CD4-positive, alpha-beta T cell treated with Interferon gamma for 1 hour (primary cell): ENCODE measurements around the gene CDPF1.
"Not testable (repeated sequence)": the region's sequence is repeated elsewhere in the genome, so short reads cannot be mapped to it uniquely, and the experiment has no call there.

ENCODE experiments used
- DNase-seq: peaks from one replicate; pipeline ENCODE4 v3.0.0-alpha.2; 2020

Gene CDPF1

DNA sequence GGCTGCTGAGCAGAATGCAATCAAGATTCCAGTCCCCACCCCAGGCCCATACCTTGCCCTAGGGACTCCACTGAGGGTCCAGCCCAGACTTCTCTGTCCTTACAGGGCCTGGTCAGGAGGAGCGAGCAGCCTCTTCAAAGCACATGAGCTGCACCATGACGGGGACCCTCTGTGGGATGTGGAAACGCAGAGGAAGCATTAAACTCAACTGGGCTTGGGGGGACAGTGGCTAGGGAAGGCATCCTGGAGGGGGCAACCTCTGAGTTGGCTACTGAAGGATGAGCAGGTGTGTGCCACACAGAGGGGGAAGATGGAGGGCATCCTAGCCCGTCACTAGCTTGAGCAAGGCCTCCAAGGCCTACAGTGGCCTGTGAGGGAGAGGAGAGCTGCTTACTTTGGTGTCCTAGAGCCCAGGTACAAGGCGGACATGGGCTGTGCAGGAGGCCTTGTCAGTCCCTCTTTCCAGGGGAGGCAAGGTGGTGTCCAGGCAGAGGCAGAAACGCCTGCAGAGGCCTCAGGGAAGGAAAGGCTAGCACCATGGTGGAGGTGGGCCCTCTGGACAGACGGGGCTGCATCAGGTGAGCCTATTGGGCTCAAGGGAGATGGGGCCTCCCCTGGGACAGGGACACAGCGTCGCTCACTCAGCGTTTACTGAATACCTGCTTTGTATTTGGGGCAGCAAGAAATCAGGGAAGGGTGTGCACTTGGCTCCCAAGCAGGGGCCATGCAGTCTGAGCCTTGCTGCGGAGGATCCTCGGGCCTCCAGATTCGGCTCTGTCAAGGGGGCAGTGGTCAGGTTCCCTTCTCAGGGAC lies 32.0 kb upstream of the CDPF1 start:
- DNase-seq = no peak

DNA sequence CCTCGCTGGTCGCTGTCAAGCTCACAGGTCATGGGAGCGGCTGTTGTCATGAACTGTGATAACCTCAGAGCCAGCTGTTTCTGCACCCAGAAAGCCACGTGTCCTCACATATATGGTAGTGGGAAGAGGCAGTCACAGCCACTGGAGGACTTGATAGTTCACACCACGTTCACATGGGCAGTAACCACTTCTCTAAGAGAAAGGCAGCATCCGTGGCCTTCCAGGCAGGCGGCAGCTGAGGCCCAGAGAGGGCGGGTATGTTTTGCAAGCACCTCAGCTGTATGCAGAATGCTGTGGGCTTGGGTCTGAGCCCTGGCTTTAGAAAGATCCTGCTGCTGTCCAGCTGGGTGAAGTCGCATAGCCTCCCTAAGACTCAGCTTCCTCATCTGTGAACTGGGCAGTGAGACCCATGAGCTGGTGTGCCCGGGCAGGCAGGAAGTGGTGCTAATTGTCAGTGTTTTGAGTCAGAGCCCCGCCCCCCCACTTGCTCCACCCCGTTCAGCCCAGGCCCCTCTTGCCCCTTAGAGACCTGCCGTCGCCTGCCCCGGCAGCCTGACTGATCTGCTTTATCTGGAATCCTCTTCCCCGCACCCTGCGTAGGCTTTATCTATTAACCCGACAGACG lies 31.0 kb upstream of the CDPF1 start:
- peak; percentile 61 for DNase-seq

GRCh38 chr22:46280063-46280817 lies 30.1 kb upstream of the CDPF1 start:
- DNase-seq = no peak

DNA sequence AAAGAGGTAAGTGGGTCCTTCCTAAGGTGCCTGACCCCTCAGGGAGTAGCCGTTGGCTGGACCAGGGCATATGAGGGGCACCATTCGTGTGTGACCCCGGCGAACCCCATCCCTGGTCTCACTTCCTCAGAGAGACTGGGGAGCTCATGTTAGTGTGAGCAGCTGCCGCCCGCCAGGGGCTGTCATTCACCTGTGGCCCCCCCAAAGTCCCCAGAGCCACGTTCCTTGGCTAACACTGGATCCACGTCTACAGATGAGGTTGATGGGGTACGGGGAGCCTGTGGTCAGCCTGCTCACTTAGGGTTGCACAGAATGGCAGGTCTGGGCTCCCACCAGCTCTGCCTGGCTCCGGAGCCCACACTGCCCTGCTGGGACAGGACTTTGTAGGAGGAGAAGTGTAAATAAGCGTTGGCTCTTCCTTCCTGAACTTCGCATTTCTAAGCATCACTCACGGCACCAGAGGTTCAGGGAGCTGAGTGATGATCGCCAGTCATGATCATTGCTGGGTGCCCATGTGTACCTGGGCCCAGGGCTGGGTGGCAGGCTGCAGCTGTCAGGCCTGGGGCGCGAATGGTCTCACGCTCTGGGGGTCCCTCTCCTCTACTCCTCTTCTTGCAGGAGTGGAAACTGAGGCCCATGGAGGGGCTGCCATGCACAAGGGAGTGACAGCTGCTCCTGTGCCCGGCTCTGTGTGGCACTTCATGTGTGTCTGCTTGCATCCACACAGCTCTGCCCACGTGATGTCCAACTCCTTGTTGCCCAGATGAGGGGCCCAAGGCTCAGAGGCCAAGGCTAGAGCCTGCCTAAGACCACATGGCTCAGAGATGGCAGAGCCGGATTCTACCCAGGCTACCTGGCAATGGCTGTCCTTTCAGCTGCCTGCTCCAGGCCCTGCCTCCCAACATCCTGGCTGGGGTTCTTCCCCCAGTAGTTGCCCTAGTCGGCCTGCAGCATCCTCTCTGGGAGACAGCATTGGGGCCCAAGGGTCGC lies 28.9 kb upstream of the CDPF1 start:
- no peak for DNase-seq

DNA sequence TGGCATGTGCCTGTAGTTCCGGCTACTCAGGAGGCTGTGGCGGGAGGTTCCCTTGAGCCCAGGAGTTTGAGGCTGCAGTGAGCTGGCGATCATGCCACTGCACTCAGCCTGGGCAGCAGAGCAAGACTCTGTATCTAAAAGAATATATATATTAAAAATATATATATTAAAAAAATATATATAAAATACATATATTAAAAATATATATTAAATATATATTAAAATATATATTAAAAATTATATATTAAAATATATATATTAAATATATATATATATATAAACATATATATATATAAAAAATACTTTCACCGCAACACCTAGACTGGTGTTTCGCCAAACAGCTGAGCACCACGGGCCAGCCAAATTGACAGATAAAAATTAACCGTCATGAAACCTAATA lies 26.5 kb upstream of the CDPF1 start:
- DNase-seq = no peak

GRCh38 chr22:46275455-46276122 lies 25.5 kb upstream of the CDPF1 start:
- no peak for DNase-seq

DNA sequence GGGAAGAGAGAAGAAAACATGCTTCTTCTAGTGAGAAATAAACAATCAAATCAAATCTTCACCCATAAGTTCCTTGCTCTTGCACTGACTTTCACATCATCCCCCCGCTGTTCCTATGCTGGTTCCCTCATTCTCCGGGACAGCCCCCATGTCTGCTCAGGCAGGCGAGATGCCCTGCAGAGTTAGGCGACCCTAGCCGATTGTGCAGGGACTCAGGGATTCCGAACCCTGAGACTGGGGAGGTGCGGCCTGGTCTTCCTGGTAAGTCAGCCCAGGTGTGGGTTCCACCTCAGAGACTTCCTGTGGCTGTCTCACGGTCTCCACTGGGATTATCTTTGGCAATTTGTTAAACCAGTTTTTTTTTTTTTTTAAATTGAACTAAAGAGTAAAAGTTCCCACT lies 24.3 kb upstream of the CDPF1 start:
- DNase-seq = no peak

- no peak for DNase-seq
These were observed 23.5 kb upstream of the CDPF1 start for GRCh38 chr22:46273432-46274148.

DNA sequence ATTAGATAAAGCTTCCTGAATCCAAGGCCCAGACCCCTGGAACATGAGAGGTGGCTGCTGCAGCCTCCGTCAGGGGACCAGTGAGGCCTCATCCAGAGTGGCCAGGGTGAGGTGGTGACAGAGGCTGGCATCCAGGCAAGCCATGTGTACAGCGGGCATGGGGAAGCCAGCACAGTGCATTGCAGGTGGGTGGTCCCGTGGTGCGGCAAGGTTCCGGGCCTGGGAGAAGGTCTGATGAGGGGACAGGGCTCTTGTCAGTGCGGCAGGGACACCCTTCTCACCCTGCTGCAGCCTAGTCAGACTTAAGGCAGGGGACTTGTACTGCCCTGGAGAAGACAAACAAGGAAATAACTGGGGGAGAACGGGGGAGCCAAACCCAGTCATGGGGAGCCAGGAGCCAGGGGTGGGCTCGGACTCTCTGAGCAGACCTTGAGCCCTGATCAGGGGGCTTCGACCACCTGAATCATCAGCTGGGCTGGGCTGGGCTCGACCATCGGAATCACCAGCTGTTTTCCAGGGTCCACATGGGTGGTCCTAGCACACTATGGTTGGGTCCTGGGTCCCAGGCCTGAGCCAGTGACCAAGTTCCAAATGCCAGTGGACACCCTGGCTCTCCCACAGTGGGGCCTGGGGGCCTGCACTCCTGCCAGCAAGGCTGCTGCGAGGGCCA lies 22.8 kb upstream of the CDPF1 start:
- DNase-seq = no peak

DNA sequence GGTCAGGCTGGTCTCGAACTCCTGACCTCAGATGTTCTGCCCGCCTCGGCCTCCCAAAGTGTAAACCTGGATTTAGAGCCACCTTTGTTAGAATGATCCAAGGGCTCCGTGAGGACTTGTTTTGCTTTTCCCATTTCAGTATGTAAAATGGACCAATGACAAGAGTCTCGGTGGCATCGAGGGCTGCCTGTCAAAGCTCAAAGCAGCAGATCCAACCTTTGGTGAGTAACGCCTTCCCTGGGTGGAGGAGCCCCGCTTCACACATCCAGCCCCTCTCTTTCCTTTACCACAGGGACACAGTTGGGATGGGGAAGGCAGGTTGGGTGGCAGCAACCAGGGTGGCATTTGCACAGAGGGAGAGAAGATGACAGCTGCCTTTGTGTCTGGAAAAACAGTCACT lies 22.1 kb upstream of the CDPF1 start:
- DNase-seq = no peak

DNA sequence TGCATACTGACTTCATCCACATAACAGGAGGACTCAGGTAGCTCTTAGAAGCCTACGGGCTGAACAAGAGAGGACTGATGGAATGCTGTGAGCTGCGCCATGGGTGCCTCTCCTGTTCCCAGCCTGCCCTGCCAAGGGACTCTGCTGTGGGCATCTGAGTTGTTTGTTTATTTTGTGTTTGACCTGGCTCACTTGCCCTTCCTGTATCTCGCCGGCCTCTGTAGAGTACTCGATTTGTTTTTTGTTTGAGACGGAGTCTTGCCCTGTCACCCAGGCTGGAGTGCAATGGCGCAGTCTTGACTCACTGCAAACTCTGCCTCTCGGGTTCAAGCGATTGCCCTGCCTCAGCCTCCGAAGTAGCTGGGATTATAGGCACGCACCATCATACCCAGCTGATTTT lies 19.5 kb upstream of the CDPF1 start:
- no peak for DNase-seq

DNA sequence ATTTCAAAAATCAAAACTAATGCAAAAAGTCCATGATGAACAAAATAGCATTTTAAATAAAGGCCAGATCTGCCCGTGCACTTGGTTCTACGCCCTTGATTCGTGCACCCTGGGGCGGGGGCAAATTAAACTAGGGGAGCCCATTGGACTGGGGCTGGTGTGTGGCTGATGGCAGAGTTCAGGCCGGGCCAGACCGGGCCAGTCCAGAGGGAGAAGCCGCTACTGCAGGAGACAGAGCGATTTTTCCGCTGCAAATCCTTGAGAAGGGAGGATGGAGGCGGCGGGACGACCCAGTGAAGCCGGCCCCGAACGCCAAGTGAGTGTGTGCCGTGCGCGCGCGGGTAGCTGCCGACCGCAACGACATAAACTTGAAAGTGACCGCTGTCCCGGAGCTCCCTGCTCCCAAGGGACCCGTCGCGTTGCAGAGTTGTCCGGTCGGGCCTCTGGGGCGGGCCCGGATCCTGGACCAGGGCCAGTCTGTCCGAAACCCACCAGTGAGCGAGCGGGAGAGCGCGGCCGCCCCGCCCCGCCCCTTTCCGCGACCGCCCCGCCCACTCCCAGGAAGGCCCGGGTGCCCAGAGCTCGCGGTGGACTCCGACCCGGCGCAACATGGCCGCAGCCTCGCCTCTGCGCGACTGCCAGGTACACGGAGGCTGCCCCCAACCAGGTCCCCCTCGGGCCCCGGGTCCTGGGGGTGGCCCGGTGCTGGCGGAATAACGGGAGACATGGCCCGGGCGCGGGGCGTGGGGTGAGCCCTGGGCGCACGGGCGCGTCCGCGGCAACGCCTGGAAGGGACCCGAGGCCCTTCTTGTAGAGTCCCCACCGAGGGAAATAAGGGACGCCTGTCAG lies 17.6 kb upstream of the CDPF1 start, which contains the start of gene TTC38:
TSS of gene TTC38 (plus strand) at position 578 of the 849 bp plus-strand sequence. CDS start at position 610, 32 bp downstream.
- peak; percentile 61 for DNase-seq

- DNase-seq = not testable (repeated sequence)
These were observed 15.5 kb upstream of the CDPF1 start for GRCh38 chr22:46265627-46266026.

- DNase-seq = not testable (repeated sequence)
These were observed 14.4 kb upstream of the CDPF1 start for GRCh38 chr22:46264520-46264919.

- no peak for DNase-seq
These were observed 13.1 kb upstream of the CDPF1 start, which contains the start of gene PKDREJ for GRCh38 chr22:46263216-46263590. Gene PKDREJ, minus strand, starts transcription at chr22:46263343. Its CDS starts 21 bp downstream, at chr22:46263322.

GRCh38 chr22:46262449-46263215 lies 12.5 kb upstream of the CDPF1 start:
- peak; percentile 64 for DNase-seq

GRCh38 chr22:46260038-46260437 lies 9.9 kb upstream of the CDPF1 start:
- DNase-seq = no peak

DNA sequence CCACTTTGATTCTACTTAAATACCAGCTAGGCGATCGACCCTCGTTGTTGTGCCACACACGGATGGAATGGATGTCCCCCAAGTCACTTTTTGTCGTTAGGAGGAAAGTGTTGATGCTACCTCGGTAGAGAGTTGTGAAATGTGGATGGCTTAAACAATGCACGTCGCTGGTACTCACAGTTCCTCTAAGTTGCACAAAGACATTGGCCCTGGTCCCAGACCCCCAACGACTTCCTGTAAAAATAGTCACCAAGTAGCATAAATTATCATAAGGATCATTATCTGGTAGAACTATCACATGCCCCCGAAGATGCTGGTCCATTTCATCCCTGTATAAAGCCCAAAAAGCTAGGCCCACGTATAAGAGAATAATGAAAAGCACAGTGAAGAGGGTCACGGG lies 9.3 kb upstream of the CDPF1 start:
- DNase-seq = no peak
